ENCODE measurements around the gene DCC. TPM values are rescaled to one million over a fixed set of nuclear protein-coding genes. Genes with fewer than 3 reads are reported as not detected.
"Not testable (repeated sequence)": the region's sequence is repeated elsewhere in the genome, so short reads cannot be mapped to it uniquely, and the experiment has no call there.

The DCC gene
- total RNA-seq, 1 experiment from 2014 or later = 1.0 TPM

DNA sequence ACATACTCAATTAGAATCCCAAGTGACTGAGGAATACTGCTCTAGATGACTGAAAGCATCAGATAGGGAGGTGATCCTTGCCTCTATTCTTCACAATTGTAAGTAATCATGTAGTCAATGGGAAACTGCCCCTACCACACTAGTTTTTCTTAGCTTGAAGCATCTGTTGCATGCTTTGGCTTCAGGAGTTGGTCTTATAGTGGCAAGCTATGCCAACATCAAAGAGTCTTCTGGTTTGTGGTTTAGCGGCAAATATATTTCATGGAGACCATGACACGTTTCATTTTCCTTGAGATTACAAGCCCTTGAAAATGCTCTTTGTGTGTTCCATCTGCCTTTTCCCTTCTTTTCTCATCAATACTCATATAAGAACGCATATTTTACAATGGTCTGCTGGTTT lies 12.9 kb downstream of the DCC start:
- DNase-seq (ENCODE audit: low spot score) = no peak

DNA sequence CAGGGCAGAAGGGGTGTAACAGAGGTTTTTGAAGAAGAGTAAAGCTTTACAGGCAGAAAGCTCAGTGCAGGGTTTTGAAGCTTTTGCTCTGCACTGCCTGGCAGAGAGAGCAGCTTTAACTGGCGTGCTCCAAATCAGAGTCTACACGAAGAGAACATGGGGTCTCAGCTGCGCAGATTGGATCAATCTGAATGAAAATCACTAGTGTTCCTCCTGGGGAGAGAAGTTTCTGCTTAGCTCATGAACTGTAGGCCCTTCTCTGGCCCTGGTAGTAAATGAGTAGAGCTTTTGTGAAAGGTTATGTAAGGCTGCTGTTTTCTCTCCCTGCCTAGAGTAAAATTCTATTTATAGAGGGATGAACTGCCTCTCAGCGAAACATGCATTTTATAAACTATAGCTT lies 13.6 kb downstream of the DCC start:
- DNase-seq (ENCODE audit: low spot score) = no peak

DNA sequence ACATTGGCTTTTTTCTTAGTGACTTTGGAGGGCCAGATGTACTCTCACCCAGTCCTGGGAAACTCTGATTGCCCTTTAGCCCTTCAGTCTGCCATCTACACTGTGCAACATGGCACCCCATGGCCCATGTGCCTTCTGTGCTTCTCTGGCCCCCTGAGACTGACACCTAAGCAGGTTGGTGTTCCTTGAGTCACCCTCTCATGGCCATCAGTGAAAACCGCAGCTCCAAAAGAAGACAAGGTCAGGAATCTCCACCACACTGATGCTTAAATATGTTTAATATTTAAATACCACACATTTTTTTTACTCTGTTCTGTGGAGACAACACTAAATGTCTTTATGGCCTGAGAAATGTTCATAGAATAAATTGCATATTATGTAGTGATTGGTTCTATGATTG lies 23.9 kb downstream of the DCC start:
- no peak for DNase-seq (ENCODE audit: low spot score)

DNA sequence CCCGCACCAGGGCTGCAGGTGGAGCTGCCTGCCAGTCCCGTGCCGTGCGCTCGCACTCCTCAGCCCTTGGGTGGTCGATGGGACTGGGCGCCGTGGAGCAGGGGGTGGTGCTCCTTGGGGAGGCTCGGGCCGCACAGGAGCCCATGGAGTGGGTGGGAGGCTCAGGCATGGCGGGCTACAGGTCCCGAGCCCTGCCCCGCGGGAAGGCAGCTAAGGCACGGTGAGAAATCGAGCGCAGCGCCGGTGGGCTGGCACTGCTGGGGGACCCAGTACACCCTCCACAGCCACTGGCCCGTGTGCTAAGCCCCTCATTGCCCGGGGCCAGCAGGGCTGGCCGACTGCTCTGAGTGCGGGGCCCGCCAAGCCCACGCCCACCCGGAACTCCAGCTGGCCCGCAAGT lies 26.9 kb downstream of the DCC start:
- DNase-seq (ENCODE audit: low spot score) = not testable (repeated sequence)

DNA sequence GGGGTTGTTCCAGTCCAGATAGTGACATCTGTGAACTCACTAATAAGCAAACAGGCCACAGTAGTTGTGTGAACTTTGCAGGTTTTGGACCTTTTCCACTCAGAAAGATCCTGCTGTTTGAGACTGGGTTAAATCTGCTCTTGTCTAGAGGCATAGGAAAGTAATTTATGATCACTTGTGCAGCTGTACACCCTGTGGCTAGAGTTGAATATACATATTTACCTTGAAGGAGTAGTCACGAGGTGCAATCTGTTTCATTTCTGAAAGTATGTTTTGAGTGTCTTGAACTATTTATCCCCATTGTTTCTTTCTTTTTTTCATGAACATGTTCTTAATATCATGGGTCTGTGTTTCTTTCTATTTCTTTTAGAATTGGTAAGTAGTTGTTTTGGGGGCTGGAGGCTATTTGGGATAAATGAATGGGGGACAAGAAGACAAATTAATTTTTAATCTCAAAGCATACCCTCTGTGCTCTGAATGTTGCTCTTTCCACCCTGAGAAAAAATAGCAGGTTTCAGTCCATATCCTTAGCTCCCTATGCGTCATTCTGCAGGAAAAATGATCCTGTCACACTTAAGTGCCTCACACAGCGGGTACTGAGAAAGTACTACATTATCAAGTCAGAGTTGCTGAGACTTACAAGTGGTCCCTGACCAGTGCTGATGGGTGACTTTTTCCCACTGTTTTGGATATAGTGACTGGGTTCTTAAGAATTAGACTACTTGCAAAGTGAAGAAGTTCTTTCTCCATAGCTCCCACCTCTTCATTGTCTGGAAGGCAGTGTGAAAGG lies 28.2 kb downstream of the DCC start:
- DNase-seq (ENCODE audit: low spot score) = no peak

DNA sequence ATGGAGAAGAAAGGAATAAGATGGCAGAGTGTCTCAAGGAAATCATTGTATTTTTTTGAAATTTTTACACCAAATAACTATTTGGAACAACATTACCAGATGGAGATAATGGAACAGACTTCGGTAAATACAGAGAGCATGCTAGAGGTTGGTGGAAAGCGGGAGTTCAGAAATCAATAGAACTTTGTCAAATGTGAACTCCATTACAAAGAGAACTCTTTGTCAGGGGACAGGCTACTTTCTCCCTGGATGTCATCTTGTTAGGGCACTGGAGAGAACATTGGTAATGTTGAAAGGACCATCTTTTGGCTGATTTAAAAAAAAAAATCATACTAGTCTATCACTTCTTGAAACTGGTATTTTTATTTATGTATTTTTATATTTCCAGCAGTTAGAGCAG lies 30.8 kb downstream of the DCC start:
- DNase-seq (ENCODE audit: low spot score) = no peak

DNA sequence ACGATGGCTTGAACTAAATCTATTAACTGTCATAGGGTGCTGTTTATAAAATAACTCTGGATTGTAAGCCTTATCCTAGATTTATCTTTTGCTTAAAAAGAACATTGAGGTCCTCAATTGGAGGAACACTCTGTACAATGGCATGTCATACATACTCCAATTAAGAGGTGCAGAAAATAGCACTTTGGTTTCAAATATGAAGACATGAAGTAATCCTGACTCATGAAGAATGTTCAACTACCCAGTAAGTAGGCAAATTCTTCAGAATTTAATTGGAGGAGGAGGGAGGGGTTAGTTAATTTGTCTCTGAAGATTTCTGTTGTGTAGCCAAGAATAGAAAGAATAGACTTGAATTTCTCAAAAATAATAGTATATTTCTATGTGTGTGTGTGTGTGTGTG lies 36.1 kb downstream of the DCC start:
- DNase-seq (ENCODE audit: low spot score) = no peak

DNA sequence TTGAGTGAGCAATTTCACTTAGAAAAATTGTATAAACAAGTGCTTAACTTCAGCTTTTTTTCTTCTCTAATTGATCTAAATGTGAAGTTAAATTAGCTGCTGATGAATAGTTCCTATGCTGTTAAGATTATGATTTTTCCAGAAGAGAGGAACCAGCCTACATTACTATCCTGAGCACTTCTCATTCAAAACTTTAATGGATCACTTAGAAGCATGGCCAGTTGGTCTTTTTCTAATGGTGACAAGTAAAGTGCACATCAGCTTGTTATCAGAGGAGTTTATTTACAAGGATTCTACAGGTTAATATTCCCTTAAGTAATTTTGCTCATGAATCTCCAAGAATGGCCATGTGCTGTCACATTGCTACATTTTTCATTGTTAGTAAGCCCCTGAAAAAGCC lies 37.1 kb downstream of the DCC start:
- no peak for DNase-seq (ENCODE audit: low spot score)

DNA sequence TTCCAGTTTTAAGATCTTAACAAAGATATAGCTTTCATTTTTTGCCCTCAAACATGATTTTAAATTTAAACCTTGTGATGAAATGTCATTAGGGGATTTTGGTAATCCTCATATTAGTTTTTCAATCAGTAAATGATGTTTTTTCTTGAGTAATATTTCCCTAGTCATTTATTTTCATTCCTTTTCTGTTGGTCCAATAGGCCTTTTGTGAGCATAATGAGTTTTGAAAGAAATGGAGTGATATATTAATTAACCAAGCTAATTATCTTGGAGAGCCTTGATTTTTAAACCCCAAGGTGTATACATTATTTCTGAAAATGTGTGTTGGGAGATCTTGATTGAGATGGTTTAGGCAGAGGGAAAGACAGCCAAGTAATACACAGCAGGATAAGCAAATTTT lies 46.3 kb downstream of the DCC start:
- DNase-seq (ENCODE audit: low spot score) = no peak

DNA sequence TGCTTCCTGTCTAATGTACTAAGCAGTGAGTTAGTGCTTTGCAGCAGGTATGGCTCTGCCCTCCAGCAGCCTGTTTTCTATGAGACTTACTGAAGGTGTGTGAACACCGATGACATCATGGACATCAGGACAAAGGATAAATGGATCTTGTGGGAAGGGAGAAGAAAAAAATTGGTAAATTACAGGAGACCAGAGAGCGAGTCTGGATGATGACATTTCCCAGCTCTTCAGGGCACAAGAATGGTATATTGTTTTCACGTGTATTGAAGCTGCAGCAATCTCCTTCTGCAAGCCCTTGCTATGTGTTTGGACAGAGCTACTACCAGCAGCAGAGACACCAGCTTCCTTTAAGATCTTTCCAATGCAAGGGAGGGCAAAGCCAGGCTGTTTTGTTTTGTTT lies 47.2 kb downstream of the DCC start:
- no peak for DNase-seq (ENCODE audit: low spot score)

DNA sequence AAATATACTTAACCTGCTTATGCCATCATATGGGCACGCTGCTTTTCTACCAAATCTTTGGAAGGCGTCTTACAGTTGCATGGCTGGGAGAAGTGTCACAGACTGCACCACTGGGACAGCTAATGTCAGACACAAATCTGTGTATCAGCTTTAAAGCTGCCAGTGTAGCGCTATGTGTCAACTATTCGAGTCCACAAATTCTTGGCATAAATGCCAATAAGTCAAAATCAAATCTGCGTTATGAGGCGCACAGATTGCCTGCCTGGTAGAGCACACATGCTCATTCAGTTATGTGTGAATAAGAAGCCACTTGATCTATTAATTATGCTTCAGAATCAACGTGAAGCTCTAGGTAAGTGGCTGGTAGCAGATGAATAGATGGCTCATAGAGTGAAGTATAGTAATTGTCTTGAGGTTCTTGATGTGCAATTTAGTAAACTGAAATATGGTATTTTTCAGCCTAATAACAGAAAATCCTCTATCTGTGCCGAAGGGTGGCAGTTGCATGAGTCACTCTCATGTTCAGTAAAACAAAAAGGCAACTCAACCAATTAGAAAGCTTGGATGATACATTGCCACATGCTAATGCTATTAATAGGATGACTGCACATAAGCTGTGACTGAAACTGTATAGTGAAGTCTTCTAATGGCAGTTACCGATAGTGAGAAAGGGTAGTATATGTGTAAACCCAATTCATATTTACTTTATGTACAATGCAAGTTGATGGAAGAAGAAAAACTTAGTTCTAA lies 52.0 kb downstream of the DCC start:
- DNase-seq (ENCODE audit: low spot score) = no peak

DNA sequence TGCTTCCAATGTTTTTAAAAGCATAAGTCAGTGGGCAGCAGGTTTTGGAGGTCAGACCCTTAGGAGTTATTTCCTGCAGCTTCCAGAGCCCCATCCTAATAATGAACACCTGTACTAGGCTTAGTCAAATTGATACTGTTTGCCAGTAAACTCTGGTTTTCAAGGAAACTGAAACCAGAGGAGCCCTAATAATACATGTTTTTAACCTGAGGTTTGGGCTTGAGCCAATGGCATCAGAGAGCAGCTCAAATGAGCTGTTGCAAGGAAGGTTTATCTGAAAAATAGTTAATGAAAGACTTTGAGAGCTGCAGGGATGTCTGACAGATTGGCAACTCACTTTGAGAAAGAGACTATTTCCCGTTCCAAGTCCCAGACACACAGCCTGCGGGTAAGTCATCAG lies 54.6 kb downstream of the DCC start:
- DNase-seq (ENCODE audit: low spot score) = peak; percentile 9

DNA sequence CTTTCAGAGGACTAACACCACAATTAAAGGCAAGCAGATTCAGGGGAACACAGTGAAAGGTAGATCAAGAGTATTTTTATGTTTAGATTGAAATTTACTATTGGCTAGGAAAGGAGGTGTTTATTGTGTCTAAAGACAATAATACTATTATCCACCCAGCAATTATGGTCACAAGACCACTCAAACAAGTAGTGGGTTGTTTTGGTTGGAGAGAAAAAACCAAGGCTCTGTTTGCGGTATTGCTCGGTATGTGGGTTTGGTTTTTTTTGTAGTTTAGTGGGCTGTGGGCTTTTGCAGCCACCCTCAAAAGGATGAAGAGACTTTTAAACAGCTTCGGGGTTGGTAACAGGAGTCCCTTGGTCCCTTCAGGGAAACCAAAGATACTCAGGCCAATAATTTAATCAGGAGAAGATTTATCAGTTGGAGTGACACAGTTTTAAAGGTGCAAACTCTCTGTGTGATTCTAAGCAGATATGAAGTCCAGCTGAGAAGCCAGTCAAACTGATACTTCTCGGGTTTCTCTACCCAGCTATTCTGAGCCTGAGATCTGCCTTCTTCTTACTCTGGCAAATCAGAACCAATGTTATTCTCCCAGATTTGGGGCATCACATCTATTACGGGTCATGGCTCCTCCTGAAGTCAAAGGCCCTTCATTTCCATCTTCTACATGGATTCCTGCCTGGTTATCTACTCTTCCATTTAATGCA lies 55.3 kb downstream of the DCC start:
- no peak for DNase-seq (ENCODE audit: low spot score)

DNA sequence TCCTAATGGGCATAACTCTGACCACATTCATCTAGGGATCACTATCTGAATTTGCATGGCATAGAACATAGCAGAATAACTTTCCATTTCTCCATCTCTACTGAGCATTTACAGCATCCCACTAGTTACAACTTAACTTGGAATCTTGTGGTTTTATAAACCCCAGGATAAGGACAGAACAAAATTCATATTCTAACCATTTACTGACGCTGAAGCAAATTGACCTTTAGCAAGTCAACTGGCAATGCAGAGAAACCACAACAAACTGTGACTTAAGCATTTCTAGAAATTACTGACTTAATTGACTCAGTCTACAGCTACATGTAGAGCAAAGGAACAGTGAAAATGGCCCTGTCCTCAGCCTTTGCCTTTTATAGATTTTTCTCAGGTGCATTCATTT lies 61.2 kb downstream of the DCC start:
- DNase-seq (ENCODE audit: low spot score) = no peak

DNA sequence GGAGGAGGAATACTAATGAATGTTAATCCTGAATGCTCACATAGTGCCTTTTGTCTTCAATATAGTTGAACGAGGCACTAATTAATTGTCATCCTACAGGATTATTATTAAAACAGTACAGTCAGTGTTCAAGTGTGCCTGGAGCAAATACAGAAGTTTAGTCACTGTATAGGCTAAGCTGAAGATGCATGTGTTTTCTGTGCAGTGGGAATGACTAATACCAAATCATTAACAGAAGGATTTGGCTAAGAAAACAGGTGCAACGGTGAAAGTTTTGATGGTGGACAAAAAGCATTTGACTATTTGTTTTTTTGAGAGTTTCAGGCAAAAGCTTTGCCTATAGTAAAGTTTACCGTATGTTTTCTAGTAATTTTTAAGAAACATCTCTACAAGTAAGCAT lies 62.8 kb downstream of the DCC start:
- DNase-seq (ENCODE audit: low spot score) = no peak

DNA sequence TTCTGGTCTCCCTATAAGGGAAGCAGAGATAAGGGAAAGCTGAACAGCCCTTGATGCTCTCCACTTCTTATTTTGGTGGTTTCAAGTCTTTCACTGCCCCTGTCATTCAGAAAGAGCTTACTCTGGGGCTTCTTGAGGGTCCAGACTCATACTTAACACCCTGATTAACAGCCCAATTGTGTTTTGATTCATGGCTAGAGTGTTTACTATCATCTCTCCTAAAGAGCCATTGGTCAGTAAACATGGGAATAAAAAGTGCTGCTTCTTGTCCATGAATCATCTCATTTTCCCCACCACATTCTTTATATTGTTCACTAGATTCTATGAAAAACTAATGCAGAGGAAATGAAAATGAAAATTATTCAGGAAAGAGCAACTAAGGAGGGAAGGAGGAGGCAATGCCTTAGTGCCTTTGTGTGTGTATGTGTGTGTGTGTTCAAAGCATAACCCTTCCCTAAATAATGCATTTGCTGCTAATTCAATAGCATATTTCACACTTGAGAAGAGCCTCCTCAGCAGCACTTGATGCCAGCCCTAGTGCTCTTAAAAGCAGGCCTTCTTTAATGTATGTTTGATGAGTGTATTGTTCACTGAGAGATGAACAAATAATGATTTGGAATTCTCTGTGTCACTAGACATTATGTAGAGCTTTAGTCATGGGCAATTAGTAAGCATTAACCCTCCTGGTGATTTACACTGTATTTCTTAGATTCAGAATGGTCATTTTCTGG lies 63.5 kb downstream of the DCC start:
- DNase-seq (ENCODE audit: low spot score) = no peak

DNA sequence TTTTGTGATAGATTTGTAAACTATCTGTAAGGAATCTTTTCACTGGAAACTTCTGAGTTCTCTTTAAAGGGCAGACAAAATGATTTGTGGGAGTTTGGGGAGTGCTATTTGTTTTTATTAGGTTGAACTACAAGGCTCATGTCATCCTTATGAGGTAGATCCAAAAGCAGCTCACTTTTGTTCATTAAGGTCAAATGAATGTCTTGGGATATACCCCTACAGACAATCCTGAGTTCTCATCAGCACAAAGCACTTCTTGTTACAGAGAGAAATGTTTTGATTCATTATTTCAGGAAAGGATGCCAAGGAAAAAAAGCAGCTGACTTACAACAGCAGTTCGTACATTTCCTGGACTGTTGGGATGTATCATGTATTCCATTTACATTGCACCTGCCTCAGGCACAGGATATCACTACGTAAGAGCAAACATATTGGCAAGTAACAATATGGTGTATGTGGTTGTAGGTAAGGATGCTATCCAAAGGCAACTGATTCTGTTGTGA lies 68.9 kb downstream of the DCC start:
- no peak for DNase-seq (ENCODE audit: low spot score)

DNA sequence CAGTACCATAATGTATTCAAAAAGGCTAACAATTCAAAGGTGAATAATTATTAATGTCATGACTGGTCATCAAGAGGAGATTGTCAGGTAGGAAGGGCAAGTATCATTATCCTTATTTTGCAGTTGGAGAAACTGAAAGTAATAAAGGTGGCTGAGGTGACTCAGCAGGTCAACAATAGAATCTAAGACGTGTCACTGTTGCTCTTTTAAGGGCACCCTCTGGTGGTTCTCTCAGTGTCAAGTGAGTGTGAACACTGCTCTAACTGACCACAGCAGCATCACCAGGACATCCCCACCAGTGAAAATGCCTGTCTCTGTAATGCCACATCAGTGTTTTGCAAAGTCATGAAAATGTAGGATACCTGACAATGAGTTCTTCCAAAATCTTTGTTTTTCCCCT lies 69.7 kb downstream of the DCC start:
- DNase-seq (ENCODE audit: low spot score) = peak; percentile 39

DNA sequence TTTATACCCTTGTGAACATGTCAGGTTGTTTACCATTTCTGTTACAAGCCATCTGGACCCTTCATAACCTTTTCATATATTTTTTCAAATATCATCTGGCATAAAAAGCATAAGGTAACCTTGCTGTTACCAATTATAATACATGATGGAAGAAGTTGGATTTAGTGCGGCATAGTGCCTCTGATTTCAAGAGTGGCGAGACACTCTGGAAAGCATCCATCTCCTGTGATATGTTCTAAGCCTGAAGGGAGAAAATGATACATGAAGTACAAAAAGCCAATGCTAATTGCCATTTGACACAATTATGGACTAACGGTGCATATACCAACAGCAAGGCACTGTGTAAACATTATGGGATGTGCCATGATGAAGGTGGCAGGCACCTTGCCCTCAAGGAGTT lies 75.1 kb downstream of the DCC start:
- no peak for DNase-seq (ENCODE audit: low spot score)

DNA sequence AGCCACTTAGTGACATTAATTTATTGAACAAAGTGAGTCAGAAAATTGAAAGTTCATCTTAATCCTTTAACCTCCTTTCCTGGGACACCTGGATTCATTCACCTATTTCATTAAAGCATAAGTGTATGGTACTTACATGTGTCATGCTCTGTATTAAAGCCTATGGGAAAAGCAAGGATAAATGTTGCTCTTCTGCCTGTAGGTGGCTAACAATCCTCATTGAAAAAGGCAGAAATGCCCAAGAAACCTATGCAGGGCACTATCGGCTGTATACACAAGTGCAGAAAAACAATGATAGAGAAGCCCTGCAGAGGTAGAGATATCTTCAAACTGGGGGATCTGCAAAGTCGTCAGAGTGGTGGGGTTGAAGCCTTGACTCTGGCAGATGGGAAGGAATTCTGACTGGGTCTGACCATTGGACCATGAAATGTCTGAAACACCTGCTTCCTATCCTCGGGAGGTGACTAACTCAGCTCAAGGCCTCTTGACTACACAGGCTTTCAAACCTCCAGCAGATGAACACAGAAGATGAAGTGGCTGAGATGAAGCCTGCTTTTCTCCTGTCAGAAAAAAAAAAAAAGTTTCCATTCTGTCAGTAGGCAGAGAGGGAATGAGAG lies 83.1 kb downstream of the DCC start:
- DNase-seq (ENCODE audit: low spot score) = no peak

DNA sequence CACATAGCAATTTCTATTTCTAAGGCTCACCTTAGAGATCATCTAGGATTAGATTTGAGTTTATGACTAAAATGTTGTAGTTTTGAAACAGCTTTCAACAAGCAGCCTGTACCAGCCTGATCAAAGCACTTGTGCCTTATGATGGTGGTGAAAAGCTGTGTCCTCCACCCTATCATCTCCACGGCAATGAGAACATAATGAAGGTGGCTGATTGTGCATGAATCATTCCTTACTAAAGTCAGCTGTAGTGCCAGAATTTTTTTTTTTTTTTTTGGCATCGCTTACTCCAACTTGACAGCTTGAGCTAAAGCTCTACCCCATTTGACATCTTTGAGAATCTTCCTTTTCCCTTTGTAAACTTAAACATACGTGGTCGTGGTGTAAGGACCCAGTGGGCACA lies 86.0 kb downstream of the DCC start:
- DNase-seq (ENCODE audit: low spot score) = no peak

DNA sequence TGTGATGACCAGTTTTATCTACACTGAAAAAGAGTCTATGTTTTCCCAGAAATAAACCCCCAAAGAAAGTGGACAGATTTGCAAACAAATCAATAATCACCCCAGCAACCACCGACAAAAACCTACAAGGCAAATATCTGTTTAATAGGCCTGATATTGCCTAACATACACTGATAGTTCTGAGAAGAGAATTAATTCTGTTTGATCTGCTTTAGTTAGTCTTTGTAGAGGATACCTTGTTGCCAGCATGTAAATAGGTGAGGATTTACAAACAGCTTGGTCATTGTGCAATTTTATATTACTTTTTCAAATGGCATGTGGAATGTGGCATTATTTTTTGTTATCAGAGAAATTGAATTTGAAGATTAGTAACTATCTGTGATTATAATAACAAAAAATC lies 86.5 kb downstream of the DCC start:
- DNase-seq (ENCODE audit: low spot score) = no peak

Data from H4 (cell line).